Effector CD4-positive, alpha-beta T cell (primary cell): ENCODE data around the gene ACTR8.
"Not testable (repeated sequence)": the region's sequence is repeated elsewhere in the genome, so short reads cannot be mapped to it uniquely, and the experiment has no call there.

Experiments
- DNase-seq: peaks from one replicate; pipeline ENCODE4 v3.0.0-alpha.2; 2020
- total RNA-seq: gene quantifications from one replicate; lab custom pipeline; 2026; lab: John Stamatoyannopoulos, UW

The ACTR8 gene, protein sequence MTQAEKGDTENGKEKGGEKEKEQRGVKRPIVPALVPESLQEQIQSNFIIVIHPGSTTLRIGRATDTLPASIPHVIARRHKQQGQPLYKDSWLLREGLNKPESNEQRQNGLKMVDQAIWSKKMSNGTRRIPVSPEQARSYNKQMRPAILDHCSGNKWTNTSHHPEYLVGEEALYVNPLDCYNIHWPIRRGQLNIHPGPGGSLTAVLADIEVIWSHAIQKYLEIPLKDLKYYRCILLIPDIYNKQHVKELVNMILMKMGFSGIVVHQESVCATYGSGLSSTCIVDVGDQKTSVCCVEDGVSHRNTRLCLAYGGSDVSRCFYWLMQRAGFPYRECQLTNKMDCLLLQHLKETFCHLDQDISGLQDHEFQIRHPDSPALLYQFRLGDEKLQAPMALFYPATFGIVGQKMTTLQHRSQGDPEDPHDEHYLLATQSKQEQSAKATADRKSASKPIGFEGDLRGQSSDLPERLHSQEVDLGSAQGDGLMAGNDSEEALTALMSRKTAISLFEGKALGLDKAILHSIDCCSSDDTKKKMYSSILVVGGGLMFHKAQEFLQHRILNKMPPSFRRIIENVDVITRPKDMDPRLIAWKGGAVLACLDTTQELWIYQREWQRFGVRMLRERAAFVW
- total RNA-seq, result 35.5 reads per million, percentile 60 among the genes with 10 or more reads in this experiment

GRCh38 chr3:53881691-53882593 is at the start of gene ACTR8:
Gene ACTR8 (minus strand): TSS chr3:53882152. CDS start chr3:53882101, 51 bp downstream.
- DNase-seq, result peak; percentile 81

GRCh38 chr3:53927208-53927872 is 45.4 kb upstream of the ACTR8 start:
- not testable (repeated sequence) for DNase-seq

DNA sequence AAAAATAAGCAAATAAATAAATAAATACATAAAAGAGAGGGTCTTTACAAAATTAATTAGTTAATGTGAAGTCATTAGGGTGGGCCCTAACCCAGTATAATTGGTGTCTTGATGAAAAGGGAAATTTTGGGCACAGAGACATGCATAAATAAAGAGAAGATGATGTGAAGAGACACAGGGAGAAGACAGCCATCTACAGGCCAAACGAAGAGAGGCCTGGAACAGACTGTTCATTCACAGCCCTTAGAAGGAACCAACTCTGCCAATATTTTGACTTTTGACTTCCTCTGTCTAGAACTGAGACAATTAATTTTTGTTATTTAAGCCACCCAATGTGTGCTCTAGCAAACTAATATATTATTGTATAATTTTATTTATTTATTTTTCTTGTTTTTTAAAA is 39.3 kb upstream of the ACTR8 start:
- no peak for DNase-seq

DNA sequence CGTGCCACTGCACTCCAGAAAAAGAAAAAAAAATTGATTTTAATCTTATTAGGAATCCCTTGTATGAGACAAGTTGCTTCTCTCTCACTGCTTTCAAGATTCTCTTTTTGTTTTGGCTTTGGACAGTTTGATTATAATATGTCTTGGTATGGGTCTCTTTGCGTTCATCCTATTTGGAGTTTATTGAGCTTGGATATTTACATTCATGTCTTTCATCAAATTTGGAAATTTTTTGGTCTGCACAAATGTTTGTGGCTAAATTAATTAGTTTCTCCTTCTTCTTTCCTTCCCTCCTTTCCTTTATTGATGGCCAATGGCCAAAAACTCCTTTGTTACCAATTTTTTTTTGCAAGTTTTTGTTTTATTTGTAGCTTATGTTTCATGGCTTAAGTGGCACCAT is 37.8 kb upstream of the ACTR8 start:
- DNase-seq, result no peak

- DNase-seq, result no peak
These were observed 31.4 kb upstream of the ACTR8 start for GRCh38 chr3:53913401-53913800.

DNA sequence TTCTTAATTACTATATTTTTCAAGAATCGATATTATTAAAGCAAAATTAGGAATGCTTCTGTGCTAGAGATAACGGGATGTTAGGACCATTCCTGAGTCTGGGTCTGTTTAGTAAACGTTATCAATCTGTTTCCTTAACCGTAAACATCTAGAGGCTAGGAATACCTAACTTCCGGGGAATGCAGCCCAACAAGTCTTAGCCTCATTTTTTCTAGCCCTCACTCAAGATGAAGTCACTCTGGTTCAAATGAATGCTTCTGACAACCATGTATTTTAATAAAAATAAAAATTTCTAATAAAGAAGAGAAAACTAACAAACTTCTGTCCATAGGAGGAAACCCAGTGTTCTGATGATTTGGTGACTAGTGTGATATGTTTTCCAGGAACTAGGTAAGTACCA is 20.8 kb upstream of the ACTR8 start:
- no peak for DNase-seq

- no peak for DNase-seq
These were observed 20.1 kb upstream of the ACTR8 start for GRCh38 chr3:53902067-53902466.

- DNase-seq, result no peak
These were observed 18.8 kb upstream of the ACTR8 start for GRCh38 chr3:53900666-53901331.

GRCh38 chr3:53899750-53900149 is 17.8 kb upstream of the ACTR8 start:
- no peak for DNase-seq

GRCh38 chr3:53892286-53892637 is 10.3 kb upstream of the ACTR8 start:
- no peak for DNase-seq

DNA sequence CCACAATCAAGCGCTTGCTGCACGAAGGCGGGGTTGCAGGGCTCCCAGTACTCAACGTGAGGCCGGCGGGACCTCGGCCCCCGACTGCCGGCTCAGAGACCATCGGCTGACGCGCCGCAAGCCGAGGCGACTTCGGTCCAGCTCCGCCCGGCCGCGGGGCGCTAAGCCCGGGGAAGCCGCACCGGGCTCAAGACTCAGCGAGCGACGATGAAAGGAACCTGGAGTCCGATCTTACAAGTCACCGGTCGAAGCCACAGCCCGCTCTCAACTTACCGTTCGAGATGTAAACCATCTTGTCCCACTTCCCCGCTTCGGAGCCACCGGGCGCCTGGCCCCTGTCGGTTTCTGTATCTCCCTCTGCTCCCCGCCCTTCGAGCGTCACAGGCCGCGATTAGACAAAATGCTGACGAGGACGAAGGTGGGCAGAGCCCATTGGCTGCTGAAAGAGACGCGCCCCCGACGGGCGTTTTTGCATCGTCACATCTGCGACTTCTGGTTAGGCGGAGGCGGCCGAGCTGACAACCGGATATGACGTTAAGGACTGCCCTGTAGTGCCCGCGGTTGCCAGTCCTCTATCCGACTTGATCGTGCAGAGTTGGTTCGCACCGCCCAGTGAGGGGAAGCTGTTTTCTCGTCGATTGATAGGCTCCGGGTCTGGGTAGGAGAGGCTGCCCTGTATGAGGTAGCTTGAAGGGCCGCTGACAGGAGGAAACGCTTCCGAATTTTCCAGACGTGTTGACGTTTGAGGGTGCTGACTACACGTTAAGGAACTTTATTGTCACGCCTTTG is 9.7 kb upstream of the ACTR8 start, which contains the start of gene SELENOK:
SELENOK (minus strand) TSS at position 363 of the 789 bp plus-strand sequence.
- DNase-seq, result peak; percentile 97

DNA sequence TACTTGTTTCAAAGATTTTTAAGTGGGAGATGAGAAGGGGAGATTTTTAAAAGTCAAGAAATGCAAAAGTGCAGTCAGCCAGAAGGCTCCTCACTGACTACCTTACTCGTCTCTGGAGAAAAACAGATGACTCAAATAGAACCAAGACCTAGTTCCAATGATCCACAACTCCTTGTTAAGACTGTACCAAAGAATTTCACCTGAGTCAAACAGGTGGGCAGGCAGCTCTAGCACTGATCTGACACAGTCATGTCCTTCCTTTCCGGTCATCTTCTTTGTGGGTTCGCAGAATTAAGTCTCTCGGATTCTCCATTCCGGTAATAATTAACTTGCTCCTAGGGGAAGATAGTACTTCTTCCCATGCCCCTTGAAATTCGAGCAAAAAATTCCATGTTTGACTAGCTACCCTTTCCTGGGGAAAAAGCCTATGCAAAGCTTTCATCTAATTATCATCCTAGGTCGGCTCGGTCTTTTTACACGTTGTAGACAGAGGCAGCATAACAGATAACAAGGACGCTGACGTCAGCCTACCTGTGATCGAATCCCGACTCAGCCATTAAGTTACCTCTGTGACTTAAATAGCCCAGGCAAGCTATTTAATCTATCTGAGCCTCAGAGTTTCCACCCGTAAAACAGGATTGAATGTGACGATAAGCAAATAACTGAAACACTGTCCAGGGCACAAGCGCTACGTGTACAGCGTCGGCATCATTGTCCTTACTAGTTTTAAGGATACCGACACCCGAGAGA is 8.9 kb upstream of the ACTR8 start:
- peak; percentile 62 for DNase-seq

DNA sequence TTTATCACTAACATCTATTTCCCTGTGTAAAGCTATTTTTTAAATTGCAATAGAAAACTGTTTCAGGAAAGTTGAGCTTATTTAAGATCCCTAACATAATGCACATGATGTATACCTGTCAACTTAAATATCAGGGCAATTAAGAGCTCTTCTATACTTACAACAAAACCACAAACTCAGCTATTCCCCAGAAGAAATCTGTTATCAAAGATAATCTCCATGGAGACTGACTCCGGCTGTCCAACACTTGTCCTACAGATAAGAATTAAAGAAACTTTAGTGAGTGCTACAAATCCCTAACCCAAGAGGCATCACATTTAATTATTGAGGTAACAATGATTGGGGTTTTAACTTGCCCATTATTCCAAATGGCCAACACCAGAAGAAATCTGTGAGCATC is 6.3 kb upstream of the ACTR8 start:
- DNase-seq, result no peak

DNA sequence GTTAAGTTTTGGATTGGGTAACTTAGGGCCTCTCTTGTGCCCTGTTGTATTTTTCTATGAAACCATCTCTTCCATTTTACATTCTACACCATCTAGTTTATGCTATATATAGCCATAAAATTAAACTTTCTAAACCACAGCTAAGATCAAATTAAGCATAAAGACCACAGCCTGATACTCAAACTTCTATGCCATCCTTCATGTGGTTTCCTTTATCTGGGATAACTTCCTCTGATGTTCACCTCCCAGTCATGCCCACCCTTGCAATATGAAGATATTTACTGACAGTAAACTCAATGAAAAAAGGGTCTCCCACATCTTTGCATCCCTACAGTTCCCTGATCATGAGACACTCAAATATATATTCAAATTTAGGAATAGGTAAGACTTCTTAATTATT is 5.5 kb upstream of the ACTR8 start:
- no peak for DNase-seq

DNA sequence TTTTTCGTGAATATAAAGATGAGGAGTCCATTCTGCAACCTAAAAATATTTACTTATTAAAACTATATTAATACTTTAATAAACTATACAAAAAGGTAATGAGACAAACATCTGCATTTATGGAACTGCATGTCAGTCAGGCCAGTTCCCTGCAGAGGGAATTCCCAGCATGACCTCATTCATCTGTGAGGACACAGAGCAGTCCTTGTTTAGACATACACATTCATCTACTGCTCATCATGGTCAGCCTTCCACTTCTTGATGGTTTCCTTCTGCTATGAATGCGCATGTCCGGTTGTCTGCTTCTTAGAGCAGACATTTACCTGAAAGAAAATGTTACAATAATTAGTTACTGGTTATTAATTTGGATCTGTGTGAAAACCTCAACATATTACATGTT is 3.3 kb upstream of the ACTR8 start:
- DNase-seq, result no peak

GRCh38 chr3:53884623-53885022 is 2.7 kb upstream of the ACTR8 start:
- no peak for DNase-seq

DNA sequence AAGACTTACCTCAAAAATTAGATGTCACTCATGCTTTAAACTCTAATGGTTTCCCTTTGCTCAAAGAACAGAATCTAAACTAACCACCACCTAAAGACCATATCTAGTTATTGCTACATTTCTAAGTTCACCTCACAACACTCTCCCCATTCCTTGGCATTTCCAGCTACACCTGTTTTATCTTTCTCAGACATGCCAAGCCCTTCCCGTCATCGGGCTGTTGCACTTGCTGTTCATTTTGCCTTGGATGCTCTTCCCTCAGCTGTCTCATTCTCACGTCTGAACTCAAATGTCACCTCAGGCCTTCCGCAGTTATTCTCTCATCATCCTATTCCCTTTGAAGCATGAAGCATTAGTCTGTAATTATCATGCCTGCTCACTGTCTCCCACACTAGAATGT is 1.1 kb upstream of the ACTR8 start:
- no peak for DNase-seq

DNA sequence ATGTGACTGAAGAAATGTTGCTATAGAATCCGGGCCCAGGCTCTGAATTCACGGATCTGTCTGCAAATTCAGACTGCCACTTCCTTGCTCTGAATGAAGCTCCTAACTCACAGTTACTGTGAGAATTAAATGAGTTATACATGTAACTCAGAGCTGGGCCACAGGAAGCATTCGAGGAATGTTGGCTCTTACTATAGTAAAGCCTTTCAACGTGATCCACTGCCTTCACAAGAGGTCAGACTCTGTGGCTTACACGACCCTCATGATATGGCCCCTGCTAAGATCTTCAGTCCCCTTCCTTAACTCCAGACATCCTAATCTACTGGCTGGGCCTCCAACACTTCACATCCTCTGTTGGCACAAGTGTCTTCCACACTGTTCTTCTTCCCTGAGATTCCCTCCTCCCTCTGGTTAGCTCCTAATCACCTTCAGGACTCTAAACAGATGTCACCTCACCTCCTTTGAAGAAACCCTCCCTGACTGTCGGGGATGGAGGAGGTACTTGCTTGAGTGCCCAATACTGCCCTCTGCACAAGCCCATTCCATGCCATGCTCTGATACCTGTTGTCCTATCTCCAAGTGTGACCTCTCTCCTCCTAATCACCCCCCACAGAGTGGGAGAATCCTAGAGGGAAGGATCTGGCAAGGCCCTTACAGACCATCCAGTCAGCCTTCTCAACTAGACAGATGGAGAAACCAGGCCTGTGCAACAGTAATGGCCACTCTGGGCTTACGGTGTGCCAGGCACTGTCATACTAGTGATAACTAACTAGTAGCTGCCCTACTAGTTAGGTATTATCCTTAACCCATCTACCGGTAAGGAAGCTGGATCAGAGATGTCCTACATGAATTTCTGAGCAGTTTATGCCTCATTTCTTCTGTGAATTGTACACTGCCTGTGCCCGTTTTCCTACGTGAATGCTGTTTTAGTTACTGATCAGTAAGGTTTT is 1.3 kb downstream of the ACTR8 start:
- no peak for DNase-seq
